Colonic mucosa (tissue), 4 donors: ENCODE results near the gene CDT1. TPM values are rescaled to one million over a fixed set of nuclear protein-coding genes. Genes with fewer than 3 reads are reported as not detected.

Experiments used
- DNase-seq: peaks from one replicate; pipeline ENCODE4 v3.0.0-alpha.2; 2020
- H3K27ac ChIP-seq: fragments of 200-600 bp; one replicate; pipeline ENCODE4 v1.8.0; 2021
- H3K27me3 ChIP-seq: fragments of 200-600 bp; one replicate; pipeline ENCODE4 v1.8.0; 2021
- H3K36me3 ChIP-seq: fragments of 200-600 bp; one replicate; pipeline ENCODE4 v1.8.0; 2021
- H3K4me1 ChIP-seq: fragments of 200-600 bp; one replicate; pipeline ENCODE4 v1.8.0; 2021; ENCODE audit warnings: mild to moderate bottlenecking
- H3K4me3 ChIP-seq: fragments of 200-600 bp; one replicate; pipeline ENCODE4 v1.8.0; 2021
- H3K9ac ChIP-seq, 2 donors: one replicate each; pipeline ENCODE4 v1.7.0; 2013; ENCODE audit warnings: control low read depth in 2 of 2, low read depth in 2 of 2, low read length in 2 of 2
- H3K9me3 ChIP-seq: fragments of 200-600 bp; one replicate; pipeline ENCODE4 v1.8.0; 2021
- CTCF ChIP-seq: fragments of 200-600 bp; IDR thresholded peaks from one replicate; pipeline ENCODE4 v1.8.0; 2022; ENCODE audit warnings: antibody characterized with exemption, mild to moderate bottlenecking
- intact Hi-C: fragments of 100-400 bp; cut with DNase I; formaldehyde crosslinking; loops from one replicate; pipeline ENCODE4 v1.14.1; 2022
- total RNA-seq, 2 donors: library from RNA; stranded (reverse); fragmentation: NEBNext Ultra II Directional in 1 of 2; extraction: Animal tissue kit (Norgen Biotek cat#: 25700) in 1 of 2; gene quantifications; one replicate each; pipeline ENCODE4 v1.2.1, GENCODE V29; 2021
- donor health status: healthy.
- donor health status: DM: no; HTN: no; CAD: no.
- donor health status: DM: no; HTN: no; CAD: no.

Gene CDT1
- total RNA-seq, 2 donors from 2014 or later, result 14.9 to 71.7 TPM

GRCh38 chr16:88778541-88779065, 25.0 kb upstream of the CDT1 start:
- intact Hi-C loops, result no loop called here
- no peak overlapping the region for H3K4me3 ChIP-seq
- no peaks in the 10 kb centered on the region for H3K9me3 ChIP-seq
- H3K27me3 ChIP-seq, result no peaks in the 10 kb centered on the region
- peak overlapping the region in 1 of 2 donors; percentile 12 for H3K9ac ChIP-seq
- no peak for TF ChIP-seq CTCF
- H3K4me1 ChIP-seq, result peaks cover 7% of the 10 kb centered on the region
- H3K27ac ChIP-seq, result no peak overlapping the region
- DNase-seq, result no peak
- no peaks in the 10 kb centered on the region for H3K36me3 ChIP-seq

- H3K36me3 ChIP-seq, result no peaks in the 10 kb centered on the region
- peak overlapping the region; percentile 24 to 58 for H3K9ac ChIP-seq
- peak overlapping the region; percentile 0 for H3K27ac ChIP-seq
- TF ChIP-seq CTCF, result no peak
- intact Hi-C loops, result no loop called here
- no peak overlapping the region for H3K4me3 ChIP-seq
- DNase-seq, result no peak
- no peaks in the 10 kb centered on the region for H3K27me3 ChIP-seq
- H3K9me3 ChIP-seq, result no peaks in the 10 kb centered on the region
- H3K4me1 ChIP-seq, result peaks cover 7% of the 10 kb centered on the region
Observed at GRCh38 chr16:88779406-88780141, 24.0 kb upstream of the CDT1 start.

GRCh38 chr16:88780142-88781062, 23.2 kb upstream of the CDT1 start:
- TF ChIP-seq CTCF, result no peak
- intact Hi-C loops, result no loop called here
- Histone ChIP-seq H3K36me3 (no peaks in the 10 kb centered on the region), H3K27ac (peak overlapping the region; percentile 0), H3K9ac (peak overlapping the region; percentile 58 to 64), H3K4me1 (peaks cover 7% of the 10 kb centered on the region), H3K27me3 (no peaks in the 10 kb centered on the region), H3K4me3 (no peak overlapping the region), H3K9me3 (no peaks in the 10 kb centered on the region)
- no peak for DNase-seq

GRCh38 chr16:88781140-88782077, 22.2 kb upstream of the CDT1 start:
- Histone ChIP-seq H3K9ac (peak overlapping the region; percentile 58 to 64), H3K36me3 (no peaks in the 10 kb centered on the region), H3K9me3 (no peaks in the 10 kb centered on the region), H3K4me3 (no peak overlapping the region), H3K4me1 (peaks cover 7% of the 10 kb centered on the region), H3K27ac (peak overlapping the region; percentile 2), H3K27me3 (no peaks in the 10 kb centered on the region)
- no peak for TF ChIP-seq CTCF
- intact Hi-C loops, result no loop called here
- DNase-seq, result no peak
